Measurements from ENCODE around the gene MYO18A. TPM values are rescaled to one million over a fixed set of nuclear protein-coding genes. Genes with fewer than 3 reads are reported as not detected.

Gene MYO18A
- total RNA-seq, 2 donors from 2014 or later: 45.4 to 73.2 TPM

- Histone ChIP-seq H3K9me3 (no peaks in the 10 kb centered on the region), H3K27me3 (no peaks in the 10 kb centered on the region), H3K27ac (no peak overlapping the region), H3K36me3 (replicated peaks in 1 of 2; ENCODE audit: insufficient read depth in 1 of 2, low read depth in 2 of 2) (peaks cover 0 to 8% of the 10 kb centered on the region in 2 donors), H3K4me3 (no peak overlapping the region), H3K4me1 (no peaks in the 10 kb centered on the region)
- no peak for TF ChIP-seq POLR2A (IDR thresholded peaks at IDR 0.05)
- TF ChIP-seq, protein P1, sequence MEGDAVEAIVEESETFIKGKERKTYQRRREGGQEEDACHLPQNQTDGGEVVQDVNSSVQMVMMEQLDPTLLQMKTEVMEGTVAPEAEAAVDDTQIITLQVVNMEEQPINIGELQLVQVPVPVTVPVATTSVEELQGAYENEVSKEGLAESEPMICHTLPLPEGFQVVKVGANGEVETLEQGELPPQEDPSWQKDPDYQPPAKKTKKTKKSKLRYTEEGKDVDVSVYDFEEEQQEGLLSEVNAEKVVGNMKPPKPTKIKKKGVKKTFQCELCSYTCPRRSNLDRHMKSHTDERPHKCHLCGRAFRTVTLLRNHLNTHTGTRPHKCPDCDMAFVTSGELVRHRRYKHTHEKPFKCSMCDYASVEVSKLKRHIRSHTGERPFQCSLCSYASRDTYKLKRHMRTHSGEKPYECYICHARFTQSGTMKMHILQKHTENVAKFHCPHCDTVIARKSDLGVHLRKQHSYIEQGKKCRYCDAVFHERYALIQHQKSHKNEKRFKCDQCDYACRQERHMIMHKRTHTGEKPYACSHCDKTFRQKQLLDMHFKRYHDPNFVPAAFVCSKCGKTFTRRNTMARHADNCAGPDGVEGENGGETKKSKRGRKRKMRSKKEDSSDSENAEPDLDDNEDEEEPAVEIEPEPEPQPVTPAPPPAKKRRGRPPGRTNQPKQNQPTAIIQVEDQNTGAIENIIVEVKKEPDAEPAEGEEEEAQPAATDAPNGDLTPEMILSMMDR (IDR thresholded peaks at IDR 0.05): no peak
- ATAC-seq (no peak), DNase-seq (no peak)
- intact Hi-C loops (cut with DNase I): no loop called here
- WGBS, 2 donors: 78 to 93% methylated on average over 7 of the region's 7 CpGs
Observed at GRCh38 chr17:29076722-29077121, 103.5 kb downstream of the MYO18A start.

- H3K36me3 ChIP-seq (replicated peaks in 1 of 2; ENCODE audit: insufficient read depth in 1 of 2, low read depth in 2 of 2): peaks cover 0 to 8% of the 10 kb centered on the region in 2 donors
- 63 to 65% methylated on average over 6 of the region's 6 CpGs for WGBS, 2 donors
Observed at GRCh38 chr17:29076087-29076486, 104.1 kb downstream of the MYO18A start.

DNA sequence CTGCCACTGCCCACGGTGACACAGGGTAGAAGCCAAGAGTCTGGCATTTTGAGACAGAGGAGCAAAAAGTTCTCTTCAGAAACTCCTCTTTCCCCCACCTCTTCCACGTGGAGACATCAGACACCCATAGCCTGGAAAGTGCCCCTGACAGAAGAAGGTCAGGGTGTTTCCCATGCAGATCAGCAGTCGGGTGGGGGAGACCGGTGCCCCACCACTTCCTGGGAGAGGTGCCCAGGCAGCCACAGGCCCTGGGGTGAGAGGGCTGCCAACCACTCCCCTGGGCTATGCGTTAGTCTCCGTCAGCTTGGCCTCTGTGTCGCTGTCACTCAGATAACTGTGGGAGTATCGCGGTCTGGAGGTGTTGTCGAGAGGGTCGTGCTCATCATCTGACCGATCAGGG is 105.7 kb downstream of the MYO18A start:
- H3K4me3 ChIP-seq: no peak overlapping the region
- DNase-seq (no peak), ATAC-seq (no peak)
- TF ChIP-seq, protein P1 (IDR thresholded peaks at IDR 0.05): no peak
- no peak for TF ChIP-seq POLR2A (IDR thresholded peaks at IDR 0.05)
- no peaks in the 10 kb centered on the region for H3K9me3 ChIP-seq
- intact Hi-C loops (cut with DNase I): no loop called here
- H3K4me1 ChIP-seq: no peaks in the 10 kb centered on the region
- H3K36me3 ChIP-seq (replicated peaks in 1 of 2; ENCODE audit: insufficient read depth in 1 of 2, low read depth in 2 of 2): peaks cover 0 to 3% of the 10 kb centered on the region in 2 donors
- WGBS, 2 donors: 77 to 81% methylated on average over 7 to 12 of the region's 12 CpGs
- no peak overlapping the region for H3K27ac ChIP-seq
- no peaks in the 10 kb centered on the region for H3K27me3 ChIP-seq

More at GRCh38 chr17:29076087-29076486, 104.1 kb downstream of the MYO18A start:
- DNase-seq (no peak), ATAC-seq (no peak)
- Histone ChIP-seq H3K27me3 (no peaks in the 10 kb centered on the region), H3K9me3 (no peaks in the 10 kb centered on the region), H3K4me1 (no peaks in the 10 kb centered on the region), H3K27ac (no peak overlapping the region), H3K4me3 (no peak overlapping the region)
- no peak for TF ChIP-seq POLR2A (IDR thresholded peaks at IDR 0.05)
- TF ChIP-seq, protein P1 (IDR thresholded peaks at IDR 0.05): no peak
- intact Hi-C loops (cut with DNase I): no loop called here

- no peaks in the 10 kb centered on the region for H3K4me1 ChIP-seq
- no peak overlapping the region for H3K4me3 ChIP-seq
- DNase-seq: no peak
- intact Hi-C loops (cut with DNase I): no loop called here
- WGBS, 2 donors: 74 to 79% methylated on average over 4 of the region's 4 CpGs
- H3K27ac ChIP-seq: no peak overlapping the region
- H3K36me3 ChIP-seq (replicated peaks in 1 of 2; ENCODE audit: insufficient read depth in 1 of 2, low read depth in 2 of 2): no peaks in the 10 kb centered on the region
- ATAC-seq: no peak
- H3K27me3 ChIP-seq: no peaks in the 10 kb centered on the region
- TF ChIP-seq POLR2A (IDR thresholded peaks at IDR 0.05): no peak
- TF ChIP-seq, protein P1 (IDR thresholded peaks at IDR 0.05): no peak
- H3K9me3 ChIP-seq: no peaks in the 10 kb centered on the region
Observed at GRCh38 chr17:29073520-29073919, 106.7 kb downstream of the MYO18A start.

DNA sequence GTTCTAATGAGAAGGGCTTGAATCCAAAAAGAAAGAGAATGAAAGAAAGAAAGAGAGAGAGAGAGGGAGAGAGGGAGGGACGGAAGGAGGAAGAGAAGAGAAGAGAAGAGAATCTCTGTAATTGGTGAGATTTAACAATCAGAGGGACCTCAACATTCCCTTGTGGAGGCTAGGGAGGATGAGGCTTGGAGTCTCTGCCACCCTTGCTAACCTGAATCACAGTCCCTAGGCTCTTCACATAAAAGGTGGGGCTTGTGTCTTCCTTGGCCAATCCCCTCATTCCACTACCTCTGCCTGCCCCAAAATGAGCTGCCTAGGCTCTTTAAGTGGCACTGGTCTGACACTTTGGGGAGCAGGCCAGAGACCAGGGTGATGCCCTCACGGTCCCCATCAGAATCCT is 107.2 kb downstream of the MYO18A start:
- H3K4me1 ChIP-seq: no peaks in the 10 kb centered on the region
- intact Hi-C loops (cut with DNase I): no loop called here
- no peaks in the 10 kb centered on the region for H3K27me3 ChIP-seq
- ATAC-seq (no peak), DNase-seq (no peak)
- WGBS, 2 donors: 81 to 95% methylated on average over 2 of the region's 2 CpGs
- no peaks in the 10 kb centered on the region for H3K9me3 ChIP-seq
- no peak overlapping the region for H3K4me3 ChIP-seq
- H3K36me3 ChIP-seq (replicated peaks in 1 of 2; ENCODE audit: insufficient read depth in 1 of 2, low read depth in 2 of 2): no peaks in the 10 kb centered on the region
- no peak for TF ChIP-seq POLR2A (IDR thresholded peaks at IDR 0.05)
- TF ChIP-seq, protein P1 (IDR thresholded peaks at IDR 0.05): no peak
- H3K27ac ChIP-seq: no peak overlapping the region
